HEK293 (cell line): Measurements from ENCODE around the gene CFAP97D2.
"Not testable (repeated sequence)": the region's sequence is repeated elsewhere in the genome, so short reads cannot be mapped to it uniquely, and the experiment has no call there.

Experiments
- CTCF ChIA-PET: fragments of 350-600 bp; formaldehyde crosslinking; extraction: SDS; loops from one replicate; lab custom pipeline; 2021; ENCODE audit warnings: antibody characterized with exemption; lab: Yijun Ruan, JAX
- POLR2A ChIA-PET: fragments of 300-600 bp; formaldehyde crosslinking; extraction: SDS; loops from one replicate; lab custom pipeline; 2020; ENCODE audit warnings: antibody characterized with exemption, inconsistent platforms; lab: Yijun Ruan, JAX
- H3K27ac ChIP-seq: fragments of 200-500 bp; sonication (Bioruptor generic); 2 replicates; pipeline ENCODE4 v1.5.1; 2014; ENCODE audit warnings: low read depth, low read length, control low read depth, inconsistent platforms; ENCODE audit errors: extremely low read depth
- H3K36me3 ChIP-seq, 2 experiments: fragments of 200-500 bp in 1 of 2; sonication (Bioruptor generic) in 1 of 2; 1 replicate in 1 of 2; 2 replicates in 1 of 2; pipeline ENCODE4 v1.5.1; 2014 to 2017; ENCODE audit warnings: inconsistent platforms in 2 of 2, low read length in 2 of 2; ENCODE audit not compliant: control insufficient read depth in 2 of 2, insufficient read depth in 1 of 2
- H3K4me1 ChIP-seq: fragments of 200-500 bp; sonication (Bioruptor generic); 2 replicates; pipeline ENCODE4 v1.5.1; 2014; ENCODE audit warnings: mild to moderate bottlenecking, low read length, inconsistent platforms; ENCODE audit not compliant: control insufficient read depth, insufficient read depth
- H3K4me3 ChIP-seq: 2 replicates; pipeline ENCODE4 v1.5.1; 2011; ENCODE audit warnings: low read depth, mild to moderate bottlenecking, control low read depth, low read length, moderate library complexity
- H3K9me3 ChIP-seq: fragments of 200-500 bp; sonication (Bioruptor generic); 2 replicates; pipeline ENCODE4 v1.5.1; 2014; ENCODE audit warnings: low read depth, low read length, inconsistent platforms; ENCODE audit not compliant: control insufficient read depth, insufficient read depth
- YY1 ChIP-seq: fragments of 450-650 bp; formaldehyde crosslinking; IDR thresholded peaks from 2 replicates; pipeline ENCODE4 v1.5.1; 2018; ENCODE audit warnings: missing biosample characterization, missing genetic modification characterization
- ZIC2 ChIP-seq: fragments of 450-650 bp; formaldehyde crosslinking; IDR thresholded peaks from 2 replicates; pipeline ENCODE4 v1.5.1; 2016; ENCODE audit warnings: missing biosample characterization, missing genetic modification characterization
- ZNF221 ChIP-seq: fragments of 450-650 bp; formaldehyde crosslinking; IDR thresholded peaks from 2 replicates; pipeline ENCODE4 v1.5.1; 2017; ENCODE audit warnings: missing biosample characterization, missing genetic modification characterization, borderline replicate concordance
- ZNF341 ChIP-seq: fragments of 450-650 bp; formaldehyde crosslinking; IDR thresholded peaks from 2 replicates; pipeline ENCODE4; 2016; ENCODE audit warnings: low read depth, missing biosample characterization, missing genetic modification characterization
- ZNF394 ChIP-seq: fragments of 450-650 bp; formaldehyde crosslinking; IDR thresholded peaks from 2 replicates; pipeline ENCODE4 v1.5.1; 2016; ENCODE audit warnings: missing biosample characterization, missing genetic modification characterization, mild to moderate bottlenecking, moderate library complexity, borderline replicate concordance
- ZNF585B ChIP-seq: fragments of 450-650 bp; formaldehyde crosslinking; IDR thresholded peaks from 2 replicates; pipeline ENCODE4 v1.5.1; 2016; ENCODE audit warnings: missing biosample characterization, missing genetic modification characterization
- ZNF677 ChIP-seq: fragments of 450-650 bp; IDR thresholded peaks from 2 replicates; pipeline ENCODE4 v1.5.0; 2018; ENCODE audit warnings: missing biosample characterization, mild to moderate bottlenecking, missing genetic modification characterization, moderate library complexity
- ZNF701 ChIP-seq: fragments of 450-650 bp; formaldehyde crosslinking; IDR thresholded peaks from 2 replicates; pipeline ENCODE4 v1.5.1; 2016; ENCODE audit warnings: missing biosample characterization, missing genetic modification characterization
- TF ChIP-seq, protein P1 (sequence below): fragments of 450-650 bp; formaldehyde crosslinking; IDR thresholded peaks from 2 replicates; pipeline ENCODE4 v1.5.1; 2016; ENCODE audit warnings: missing biosample characterization, missing genetic modification characterization
- TF ChIP-seq, protein P2 (sequence below): fragments of 450-650 bp; formaldehyde crosslinking; IDR thresholded peaks from 2 replicates; pipeline ENCODE4 v1.5.1; 2016; ENCODE audit warnings: missing biosample characterization, missing genetic modification characterization

Gene CFAP97D2

DNA sequence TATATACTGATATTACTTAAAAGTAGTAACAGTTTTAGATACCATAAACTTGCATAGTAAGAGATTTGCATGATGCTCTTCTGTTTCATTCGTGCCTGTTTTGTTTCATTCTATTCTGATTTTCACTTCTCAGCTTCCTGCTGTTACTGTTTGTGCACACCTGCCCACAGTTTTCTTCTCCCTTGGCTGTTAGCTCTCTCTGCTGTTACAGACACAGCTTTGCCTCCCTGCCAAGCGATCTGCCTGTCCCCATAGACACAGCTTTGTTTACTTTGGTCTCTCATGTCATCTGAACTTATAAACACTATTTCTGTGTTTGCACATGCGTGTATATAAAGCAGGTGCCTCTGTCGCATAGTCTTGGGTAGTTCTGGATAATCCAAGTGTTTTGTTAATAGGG lies 80.9 kb downstream of the CFAP97D2 start:
- Histone ChIP-seq H3K4me1 (no peaks in the 10 kb centered on the region), H3K36me3 (peaks cover 36 to 87% of the 10 kb centered on the region in 2 experiments), H3K9me3 (no peaks in the 10 kb centered on the region), H3K27ac (no peak overlapping the region), H3K4me3 (no peak overlapping the region)
- ChIA-PET CTCF (no interaction called here), POLR2A (no interaction called here)
- TF ChIP-seq ZNF221 (no peak), ZNF677 (tag by site-specific recombination) (no peak), ZNF585B (tag by site-specific recombination) (no peak), ZNF341 (tag by site-specific recombination) (peak; percentile 87)
- TF ChIP-seq, protein P1, sequence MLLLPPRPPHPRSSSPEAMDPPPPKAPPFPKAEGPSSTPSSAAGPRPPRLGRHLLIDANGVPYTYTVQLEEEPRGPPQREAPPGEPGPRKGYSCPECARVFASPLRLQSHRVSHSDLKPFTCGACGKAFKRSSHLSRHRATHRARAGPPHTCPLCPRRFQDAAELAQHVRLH (tag by site-specific recombination): no peak

DNA sequence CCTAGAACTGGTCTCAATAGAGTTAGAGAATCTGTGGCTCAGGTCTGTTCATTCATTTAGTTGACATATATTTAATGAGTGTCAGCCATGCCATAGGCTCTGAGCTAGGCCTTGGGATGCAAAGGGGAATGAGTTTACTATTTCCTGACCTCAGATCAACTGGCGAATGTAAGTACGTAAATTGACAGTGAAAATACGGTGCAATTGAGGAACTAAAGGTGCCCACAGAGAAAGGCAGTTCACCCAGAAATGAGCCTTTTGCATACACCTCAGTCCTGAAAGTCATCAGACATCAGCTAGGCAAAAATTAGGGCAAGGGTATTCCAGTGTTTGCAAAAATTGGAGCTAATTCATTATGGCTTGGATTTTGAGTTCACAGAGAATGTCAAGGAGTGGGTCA lies 81.8 kb downstream of the CFAP97D2 start:
- TF ChIP-seq YY1: no peak
- no peak for TF ChIP-seq ZNF394 (tag by site-specific recombination)
- TF ChIP-seq, protein P2, sequence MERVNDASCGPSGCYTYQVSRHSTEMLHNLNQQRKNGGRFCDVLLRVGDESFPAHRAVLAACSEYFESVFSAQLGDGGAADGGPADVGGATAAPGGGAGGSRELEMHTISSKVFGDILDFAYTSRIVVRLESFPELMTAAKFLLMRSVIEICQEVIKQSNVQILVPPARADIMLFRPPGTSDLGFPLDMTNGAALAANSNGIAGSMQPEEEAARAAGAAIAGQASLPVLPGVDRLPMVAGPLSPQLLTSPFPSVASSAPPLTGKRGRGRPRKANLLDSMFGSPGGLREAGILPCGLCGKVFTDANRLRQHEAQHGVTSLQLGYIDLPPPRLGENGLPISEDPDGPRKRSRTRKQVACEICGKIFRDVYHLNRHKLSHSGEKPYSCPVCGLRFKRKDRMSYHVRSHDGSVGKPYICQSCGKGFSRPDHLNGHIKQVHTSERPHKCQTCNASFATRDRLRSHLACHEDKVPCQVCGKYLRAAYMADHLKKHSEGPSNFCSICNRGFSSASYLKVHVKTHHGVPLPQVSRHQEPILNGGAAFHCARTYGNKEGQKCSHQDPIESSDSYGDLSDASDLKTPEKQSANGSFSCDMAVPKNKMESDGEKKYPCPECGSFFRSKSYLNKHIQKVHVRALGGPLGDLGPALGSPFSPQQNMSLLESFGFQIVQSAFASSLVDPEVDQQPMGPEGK (tag by site-specific recombination): no peak
- H3K27ac ChIP-seq: no peak overlapping the region

DNA sequence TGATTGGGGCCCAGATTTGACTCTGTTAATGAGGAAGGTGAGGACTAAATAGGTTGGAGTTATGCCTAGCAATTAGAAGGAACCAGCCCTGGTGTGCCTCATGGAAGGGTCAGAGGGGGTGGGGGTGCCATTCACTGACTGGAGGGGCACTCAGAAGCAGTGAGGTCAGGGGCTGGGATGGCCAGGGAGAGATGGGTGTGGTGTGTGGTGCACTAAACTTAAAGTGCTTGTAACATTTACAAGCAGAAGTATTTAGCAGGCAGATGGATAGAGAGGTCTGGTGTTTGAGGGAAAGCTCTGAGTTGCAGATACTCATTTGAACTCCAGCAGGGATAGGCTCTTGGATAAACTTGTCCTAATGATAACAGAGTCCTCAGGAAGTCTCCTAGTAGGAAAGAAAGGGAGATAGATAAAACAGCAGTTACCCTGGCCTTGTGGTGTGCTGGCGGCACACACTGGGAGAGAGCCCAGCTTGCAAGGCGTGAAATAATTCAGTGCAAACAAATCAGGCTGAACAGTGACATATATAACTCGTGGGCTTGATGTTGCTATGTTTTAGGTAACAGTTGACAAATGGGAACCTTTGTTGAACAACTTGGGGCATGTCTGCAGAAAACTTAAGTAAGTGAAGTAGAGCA lies 82.4 kb downstream of the CFAP97D2 start:
- TF ChIP-seq ZIC2 (tag by site-specific recombination) (peak; percentile 84), ZNF701 (no peak)
- H3K27ac ChIP-seq: no peak overlapping the region
- H3K9me3 ChIP-seq: no peaks in the 10 kb centered on the region
- H3K4me1 ChIP-seq: no peaks in the 10 kb centered on the region
- H3K36me3 ChIP-seq: peaks cover 37 to 87% of the 10 kb centered on the region in 2 experiments
- ChIA-PET POLR2A (interaction anchor here (0.7 kb wide), 1 partner anchor 20 kb away, joined by 4 read pairs; the partner anchor contains the start of gene UPF3A), CTCF (no interaction called here)
- no peak overlapping the region for H3K4me3 ChIP-seq

More for the DNA sequence above, 81.8 kb downstream of the CFAP97D2 start:
- CTCF ChIA-PET: no interaction called here
- no peaks in the 10 kb centered on the region for H3K4me1 ChIP-seq
- H3K9me3 ChIP-seq: no peaks in the 10 kb centered on the region
- no peak overlapping the region for H3K4me3 ChIP-seq
- POLR2A ChIA-PET: interaction anchor here (0.7 kb wide), 1 partner anchor 21 kb away, joined by 4 read pairs; the partner anchor contains the start of gene UPF3A
- H3K36me3 ChIP-seq: peaks cover 36 to 87% of the 10 kb centered on the region in 2 experiments

DNA sequence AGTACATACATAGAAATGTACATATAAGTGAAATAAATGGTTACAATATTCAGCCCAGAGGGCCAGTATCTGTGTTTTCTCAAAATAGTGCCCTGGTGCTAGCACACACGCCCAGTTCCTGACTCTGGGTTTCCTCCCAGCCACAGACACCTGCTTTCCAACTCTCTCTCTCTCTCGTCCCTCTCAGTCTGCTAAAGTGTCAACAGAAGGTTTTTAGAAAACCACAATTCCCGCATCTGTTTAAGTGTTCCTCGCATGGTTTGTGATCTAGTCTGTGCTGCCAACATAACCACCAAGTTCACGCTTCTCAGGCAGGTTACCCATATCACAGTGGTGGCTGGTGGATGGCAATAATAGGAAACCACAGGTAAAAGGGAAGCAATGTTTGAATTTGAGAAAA lies 84.5 kb downstream of the CFAP97D2 start:
- no peak overlapping the region for H3K4me3 ChIP-seq
- H3K9me3 ChIP-seq: no peaks in the 10 kb centered on the region
- no peaks in the 10 kb centered on the region for H3K4me1 ChIP-seq
- POLR2A ChIA-PET: no interaction called here
- CTCF ChIA-PET: no interaction called here
- peaks cover 44 to 92% of the 10 kb centered on the region in 2 experiments for H3K36me3 ChIP-seq
- H3K27ac ChIP-seq: no peak overlapping the region
- no peak for TF ChIP-seq ZIC2 (tag by site-specific recombination)

DNA sequence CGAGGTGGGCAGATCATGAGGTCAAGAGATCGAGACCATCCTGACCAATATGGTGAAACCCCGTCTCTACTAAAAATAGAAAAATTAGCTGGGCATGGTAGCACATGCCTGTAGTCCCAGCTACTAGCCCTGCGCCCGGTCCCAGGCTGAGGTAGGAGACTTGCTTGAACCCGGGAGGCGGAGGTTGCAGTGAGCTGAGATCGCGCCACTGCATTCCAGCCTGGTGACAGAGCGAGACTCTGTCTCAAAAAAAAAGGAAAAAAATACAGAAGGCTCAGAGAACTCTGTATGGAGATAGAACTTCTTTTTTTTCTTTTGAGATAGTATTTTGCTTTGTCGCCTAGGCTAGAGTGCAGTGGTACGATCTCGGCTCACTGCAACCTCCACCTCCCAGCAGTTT lies 85.3 kb downstream of the CFAP97D2 start:
- peaks cover 44 to 96% of the 10 kb centered on the region in 2 experiments for H3K36me3 ChIP-seq
- POLR2A ChIA-PET, CTCF ChIA-PET, H3K4me3 ChIP-seq, H3K4me1 ChIP-seq, H3K27ac ChIP-seq, H3K9me3 ChIP-seq: not testable (repeated sequence)
